GM18508 (cell line): Measurements from ENCODE around the gene PDE6B.

ENCODE experiments used
- ATAC-seq: cut with Tn5 transposase; IDR thresholded peaks from one replicate; pipeline ENCODE4 v1.9.1; 2021; ENCODE audit warnings: moderate number of reproducible peaks; ENCODE audit not compliant: insufficient read depth, unreplicated experiment

Gene PDE6B

DNA sequence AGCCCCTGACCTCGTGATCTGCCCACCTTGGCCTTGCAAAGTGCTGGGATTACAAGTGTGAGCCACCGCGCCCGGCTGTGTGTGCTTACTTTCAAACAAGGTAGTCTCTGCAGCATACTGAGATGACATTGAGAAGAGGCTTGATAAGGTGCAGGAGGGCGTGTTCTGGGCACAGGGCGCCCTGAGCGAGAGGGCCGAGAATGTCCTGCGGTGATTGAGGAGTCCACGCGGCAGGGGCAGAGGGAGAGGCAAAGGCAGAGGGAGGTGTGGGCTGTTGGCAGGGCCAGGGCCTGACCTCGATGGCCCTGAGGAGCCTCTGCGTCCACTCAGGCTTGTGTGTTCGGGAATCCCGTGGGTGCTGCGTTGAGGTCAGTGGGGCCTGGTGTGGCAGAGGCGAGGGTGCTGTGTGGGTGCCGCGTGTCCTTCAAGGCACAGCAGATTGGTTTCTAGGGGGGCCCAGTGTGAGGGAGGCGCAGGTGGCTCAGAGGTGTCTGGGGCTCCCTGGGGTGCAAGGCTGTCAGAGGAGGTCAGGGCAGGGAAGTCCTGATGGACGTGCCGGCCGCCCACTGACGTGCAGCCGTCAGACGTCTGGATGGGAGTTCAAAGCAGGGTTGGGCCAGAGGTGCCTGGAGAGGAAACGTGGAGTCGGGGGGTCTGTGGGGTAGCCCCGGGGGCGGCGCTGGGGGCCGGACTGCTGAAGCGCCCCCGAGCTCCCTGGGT, 92.4 kb downstream of the PDE6B start:
- no peak for ATAC-seq

DNA sequence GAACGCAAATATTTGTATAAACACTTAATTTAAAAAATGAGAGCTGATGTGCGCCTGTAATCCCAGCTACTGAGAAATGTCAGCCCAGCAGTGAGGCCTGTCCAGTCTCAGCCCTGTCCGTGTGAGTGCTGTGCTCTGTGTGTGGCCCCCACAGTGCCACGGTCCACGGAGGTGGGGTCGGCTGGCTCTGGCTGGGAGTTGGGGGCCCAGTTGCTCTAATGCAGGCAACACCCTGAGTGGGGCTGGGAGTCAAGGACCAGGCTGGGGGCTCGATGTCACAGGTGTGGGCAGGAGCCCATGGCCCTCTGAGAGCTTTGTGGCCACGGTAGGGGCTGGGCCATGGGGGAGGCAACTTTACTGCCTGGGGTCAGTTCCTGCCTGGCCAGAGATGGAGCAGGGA, 93.1 kb downstream of the PDE6B start:
- no peak for ATAC-seq
